ENCODE results near the gene SH2D3C.

DNA sequence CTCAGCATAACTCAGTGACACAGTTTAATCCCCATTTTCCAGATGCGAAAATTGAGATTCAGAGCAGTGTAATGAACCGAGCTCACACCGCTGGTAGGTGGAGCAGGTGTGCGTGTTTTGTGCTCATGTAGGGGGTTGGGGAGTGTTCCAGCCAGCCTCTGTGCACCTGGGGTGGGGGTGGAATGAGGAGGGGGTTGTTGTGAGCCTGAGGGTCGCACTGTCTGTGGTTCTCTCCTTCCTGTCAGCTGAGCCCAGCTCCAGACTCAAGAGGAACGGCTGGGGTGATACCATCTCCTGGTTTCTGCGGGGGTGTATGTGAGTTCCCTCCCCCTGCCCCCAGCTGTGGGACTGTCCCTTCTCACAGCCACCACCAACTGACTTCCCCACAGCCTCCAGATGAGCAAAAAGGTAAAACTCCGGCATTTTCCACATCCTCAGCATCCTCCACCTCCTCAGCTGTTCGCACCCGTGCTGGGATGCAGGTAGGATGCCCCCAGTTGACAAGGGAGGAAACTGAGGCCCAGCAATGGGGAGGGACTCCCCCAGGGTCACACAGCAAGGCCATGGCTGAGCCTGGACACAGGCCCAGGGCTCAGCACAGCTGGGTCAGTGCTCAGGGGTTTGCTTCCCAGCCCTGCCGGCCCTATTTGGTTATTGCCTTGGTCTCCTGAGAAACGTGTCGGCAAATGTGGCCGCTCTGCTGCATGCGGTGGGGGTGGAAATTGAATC, 2.1 kb downstream of the SH2D3C start:
- TF ChIP-seq ZNF565 (CRISPR knock-in tag; conservative IDR thresholded peaks at IDR 0.05; ENCODE audit: low read depth) (no peak), ZFP3 (CRISPR knock-in tag; IDR thresholded peaks at IDR 0.05) (no peak), BACH2 (CRISPR knock-in tag; IDR thresholded peaks at IDR 0.05; ENCODE audit: borderline replicate concordance) (no peak), ZFP30 (CRISPR knock-in tag; IDR thresholded peaks at IDR 0.05) (no peak), PPARA (CRISPR knock-in tag; IDR thresholded peaks at IDR 0.05; ENCODE audit: borderline replicate concordance) (no peak)
- TF ChIP-seq, protein P1, sequence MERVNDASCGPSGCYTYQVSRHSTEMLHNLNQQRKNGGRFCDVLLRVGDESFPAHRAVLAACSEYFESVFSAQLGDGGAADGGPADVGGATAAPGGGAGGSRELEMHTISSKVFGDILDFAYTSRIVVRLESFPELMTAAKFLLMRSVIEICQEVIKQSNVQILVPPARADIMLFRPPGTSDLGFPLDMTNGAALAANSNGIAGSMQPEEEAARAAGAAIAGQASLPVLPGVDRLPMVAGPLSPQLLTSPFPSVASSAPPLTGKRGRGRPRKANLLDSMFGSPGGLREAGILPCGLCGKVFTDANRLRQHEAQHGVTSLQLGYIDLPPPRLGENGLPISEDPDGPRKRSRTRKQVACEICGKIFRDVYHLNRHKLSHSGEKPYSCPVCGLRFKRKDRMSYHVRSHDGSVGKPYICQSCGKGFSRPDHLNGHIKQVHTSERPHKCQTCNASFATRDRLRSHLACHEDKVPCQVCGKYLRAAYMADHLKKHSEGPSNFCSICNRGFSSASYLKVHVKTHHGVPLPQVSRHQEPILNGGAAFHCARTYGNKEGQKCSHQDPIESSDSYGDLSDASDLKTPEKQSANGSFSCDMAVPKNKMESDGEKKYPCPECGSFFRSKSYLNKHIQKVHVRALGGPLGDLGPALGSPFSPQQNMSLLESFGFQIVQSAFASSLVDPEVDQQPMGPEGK (CRISPR knock-in tag; IDR thresholded peaks at IDR 0.05; ENCODE audit: borderline replicate concordance), result no peak
- TF ChIP-seq, protein P2, sequence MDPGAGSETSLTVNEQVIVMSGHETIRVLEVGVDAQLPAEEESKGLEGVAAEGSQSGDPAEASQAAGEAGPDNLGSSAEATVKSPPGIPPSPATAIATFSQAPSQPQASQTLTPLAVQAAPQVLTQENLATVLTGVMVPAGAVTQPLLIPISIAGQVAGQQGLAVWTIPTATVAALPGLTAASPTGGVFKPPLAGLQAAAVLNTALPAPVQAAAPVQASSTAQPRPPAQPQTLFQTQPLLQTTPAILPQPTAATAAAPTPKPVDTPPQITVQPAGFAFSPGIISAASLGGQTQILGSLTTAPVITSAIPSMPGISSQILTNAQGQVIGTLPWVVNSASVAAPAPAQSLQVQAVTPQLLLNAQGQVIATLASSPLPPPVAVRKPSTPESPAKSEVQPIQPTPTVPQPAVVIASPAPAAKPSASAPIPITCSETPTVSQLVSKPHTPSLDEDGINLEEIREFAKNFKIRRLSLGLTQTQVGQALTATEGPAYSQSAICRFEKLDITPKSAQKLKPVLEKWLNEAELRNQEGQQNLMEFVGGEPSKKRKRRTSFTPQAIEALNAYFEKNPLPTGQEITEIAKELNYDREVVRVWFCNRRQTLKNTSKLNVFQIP (CRISPR knock-in tag; IDR thresholded peaks at IDR 0.05; ENCODE audit: borderline replicate concordance, low read depth), result no peak
